HepG2 (cell line): ENCODE results near the gene ACSF3. TPM values are rescaled to one million over a fixed set of nuclear protein-coding genes. Genes with fewer than 3 reads are reported as not detected.
A peak's percentile ranks its signal among the peaks of the same experiment; 100 is the strongest.

Experiments used
- AGO1 ChIP-seq: fragments of 200-400 bp; formaldehyde crosslinking; IDR thresholded peaks from 2 replicates; pipeline ENCODE4 v1.6.1; 2017; ENCODE audit warnings: mild to moderate bottlenecking, low read depth, low read length, moderate library complexity; ENCODE audit not compliant: poor library complexity, severe bottlenecking
- HDAC2 ChIP-seq: sonication (generic); formaldehyde crosslinking; IDR thresholded peaks from 2 replicates; pipeline ENCODE4 v1.4.0; 2020; ENCODE audit warnings: missing genetic modification reagents
- KDM5A ChIP-seq: fragments of 200-600 bp; sonication (generic); IDR thresholded peaks from 2 replicates; pipeline ENCODE4 v1.7.0; 2018; ENCODE audit warnings: antibody characterized with exemption, mild to moderate bottlenecking, low read length, borderline replicate concordance
- MED8 ChIP-seq: sonication (generic); formaldehyde crosslinking; IDR thresholded peaks from 2 replicates; pipeline ENCODE4 v1.8.1; 2023; ENCODE audit warnings: mild to moderate bottlenecking, missing genetic modification reagents; ENCODE audit not compliant: insufficient replicate concordance
- NFATC3 ChIP-seq: sonication (generic); formaldehyde crosslinking; IDR thresholded peaks from 2 replicates; pipeline ENCODE4 v1.5.1; 2020; ENCODE audit warnings: mild to moderate bottlenecking, missing genetic modification reagents
- NFKBIZ ChIP-seq: IDR thresholded peaks from 2 replicates; pipeline ENCODE4 v1.6.1; 2018; ENCODE audit warnings: missing genetic modification reagents, missing compliant biosample characterization
- NFRKB ChIP-seq: fragments of 450-650 bp; IDR thresholded peaks from 2 replicates; pipeline ENCODE4 v1.6.1; 2017
- PAX8 ChIP-seq: sonication (generic); formaldehyde crosslinking; IDR thresholded peaks from 2 replicates; pipeline ENCODE4 v1.8.0; 2022; ENCODE audit warnings: mild to moderate bottlenecking, missing genetic modification reagents, borderline replicate concordance
- ZBTB3 ChIP-seq: sonication (generic); formaldehyde crosslinking; IDR thresholded peaks from 2 replicates; pipeline ENCODE4 v1.4.0; 2020; ENCODE audit warnings: low read depth, mild to moderate bottlenecking, moderate library complexity, missing genetic modification reagents, borderline replicate concordance
- ZNF3 ChIP-seq: IDR thresholded peaks from 2 replicates; pipeline ENCODE4 v1.7.0; 2017; ENCODE audit warnings: inconsistent platforms
- ZNF335 ChIP-seq: sonication (generic); formaldehyde crosslinking; IDR thresholded peaks from 2 replicates; pipeline ENCODE4 v1.4.0; 2020; ENCODE audit warnings: missing genetic modification reagents
- ZNF446 ChIP-seq: sonication (generic); formaldehyde crosslinking; IDR thresholded peaks from 2 replicates; pipeline ENCODE4 v1.5.0; 2020; ENCODE audit warnings: mild to moderate bottlenecking, missing genetic modification reagents
- ZNF569 ChIP-seq: sonication (generic); formaldehyde crosslinking; IDR thresholded peaks from 2 replicates; pipeline ENCODE4 v1.5.0; 2020; ENCODE audit warnings: mild to moderate bottlenecking, missing genetic modification reagents, moderate library complexity, borderline replicate concordance
- ZNF761 ChIP-seq: sonication (generic); formaldehyde crosslinking; conservative IDR thresholded peaks from 2 replicates; pipeline ENCODE4 v1.4.0; 2020; ENCODE audit warnings: mild to moderate bottlenecking, missing genetic modification reagents
- ZNF772 ChIP-seq: sonication (generic); formaldehyde crosslinking; IDR thresholded peaks from 2 replicates; pipeline ENCODE4 v1.5.0; 2020; ENCODE audit warnings: mild to moderate bottlenecking, missing genetic modification reagents
- ZNF83 ChIP-seq: sonication (generic); formaldehyde crosslinking; IDR thresholded peaks from 2 replicates; pipeline ENCODE4 v1.4.0; 2020; ENCODE audit warnings: missing genetic modification reagents, mild to moderate bottlenecking, borderline replicate concordance
- ZSCAN12 ChIP-seq: sonication (generic); formaldehyde crosslinking; IDR thresholded peaks from 2 replicates; pipeline ENCODE4 v1.9.0; 2021; ENCODE audit warnings: mild to moderate bottlenecking, missing genetic modification reagents
- polyA plus RNA-seq, 8 experiments: library from polyadenylated mRNA; depleted of rRNA in 3 of 8; stranded (reverse) in 7 of 8; unstranded in 1 of 8; fragments of >200 nt; fragmentation: Illumina TruSeq in 4 of 8; extraction: Trizol in 4 of 8; gene quantifications; 2 replicates each; pipeline versions ENCODE4 v1.2.1 to v1.2.3, GENCODE V29; 2011 to 2016; ENCODE audit warnings: low read depth in 4 of 8, missing spikeins in 1 of 8, mixed read lengths in 1 of 8; ENCODE audit not compliant: insufficient read depth in 1 of 8
- total RNA-seq, 5 experiments: library from RNA; depleted of rRNA; stranded (reverse); fragments of >200 nt; fragmentation: Illumina TruSeq; extraction: Trizol; gene quantifications; 2 replicates each; pipeline ENCODE4 v1.2.3, GENCODE V29; 2016; ENCODE audit warnings: low read depth in 1 of 5
- TF ChIP-seq, protein P1 (sequence below): sonication (generic); formaldehyde crosslinking; conservative IDR thresholded peaks from 2 replicates; pipeline ENCODE4 v1.8.0; 2022; ENCODE audit warnings: mild to moderate bottlenecking, moderate library complexity, missing genetic modification reagents
- TF ChIP-seq, protein P2 (sequence below): sonication (generic); formaldehyde crosslinking; conservative IDR thresholded peaks from 2 replicates; pipeline ENCODE4 v1.5.0; 2020; ENCODE audit warnings: missing genetic modification reagents
- TF ChIP-seq, protein P3 (sequence below): sonication (generic); formaldehyde crosslinking; IDR thresholded peaks from 2 replicates; pipeline ENCODE4 v1.4.0; 2020; ENCODE audit warnings: missing genetic modification reagents
- TF ChIP-seq, protein P4 (sequence below): sonication (generic); IDR thresholded peaks from 2 replicates; pipeline ENCODE4 v1.6.1; 2016; ENCODE audit warnings: low read depth, borderline replicate concordance

Gene ACSF3
- total and polyA plus RNA-seq, 2 of the 13 experiments (the other 11 are each of a cell fraction or from before 2014, with no cell fraction given): 14.9 to 30.6 TPM

DNA sequence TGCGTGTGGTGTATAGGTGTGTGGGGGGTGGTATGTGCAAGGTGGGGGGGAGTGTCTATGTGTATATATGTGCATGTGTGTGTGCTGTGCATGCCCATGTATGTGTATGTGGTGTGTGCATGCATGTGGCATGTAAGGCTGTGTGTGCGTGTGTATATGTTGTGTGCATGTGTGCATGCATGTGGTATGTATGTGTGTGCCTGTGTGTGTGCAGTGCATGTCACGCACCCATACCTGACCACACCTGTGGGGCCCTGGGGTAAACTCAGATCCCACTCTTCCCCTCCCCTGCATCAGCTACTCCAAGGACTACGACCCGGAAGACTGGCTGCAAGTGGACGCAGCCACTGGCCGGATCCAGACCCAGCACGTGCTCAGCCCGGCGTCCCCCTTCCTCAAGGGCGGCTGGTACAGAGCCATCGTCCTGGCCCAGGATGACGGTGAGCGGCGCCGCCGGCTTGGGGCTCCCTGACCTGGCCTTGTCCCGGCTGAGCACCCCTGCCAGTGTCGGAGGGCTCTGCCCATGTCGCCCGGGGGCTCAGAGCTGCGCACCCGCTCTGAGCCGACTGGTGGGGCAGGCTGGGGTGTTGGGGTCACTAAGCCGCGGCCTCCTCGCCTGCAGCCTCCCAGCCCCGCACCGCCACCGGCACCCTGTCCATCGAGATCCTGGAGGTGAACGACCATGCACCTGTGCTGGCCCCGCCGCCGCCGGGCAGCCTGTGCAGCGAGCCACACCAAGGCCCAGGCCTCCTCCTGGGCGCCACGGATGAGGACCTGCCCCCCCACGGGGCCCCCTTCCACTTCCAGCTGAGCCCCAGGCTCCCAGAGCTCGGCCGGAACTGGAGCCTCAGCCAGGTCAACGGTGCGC is 97.6 kb downstream of the ACSF3 start (continued):
- TF ChIP-seq, protein P1, sequence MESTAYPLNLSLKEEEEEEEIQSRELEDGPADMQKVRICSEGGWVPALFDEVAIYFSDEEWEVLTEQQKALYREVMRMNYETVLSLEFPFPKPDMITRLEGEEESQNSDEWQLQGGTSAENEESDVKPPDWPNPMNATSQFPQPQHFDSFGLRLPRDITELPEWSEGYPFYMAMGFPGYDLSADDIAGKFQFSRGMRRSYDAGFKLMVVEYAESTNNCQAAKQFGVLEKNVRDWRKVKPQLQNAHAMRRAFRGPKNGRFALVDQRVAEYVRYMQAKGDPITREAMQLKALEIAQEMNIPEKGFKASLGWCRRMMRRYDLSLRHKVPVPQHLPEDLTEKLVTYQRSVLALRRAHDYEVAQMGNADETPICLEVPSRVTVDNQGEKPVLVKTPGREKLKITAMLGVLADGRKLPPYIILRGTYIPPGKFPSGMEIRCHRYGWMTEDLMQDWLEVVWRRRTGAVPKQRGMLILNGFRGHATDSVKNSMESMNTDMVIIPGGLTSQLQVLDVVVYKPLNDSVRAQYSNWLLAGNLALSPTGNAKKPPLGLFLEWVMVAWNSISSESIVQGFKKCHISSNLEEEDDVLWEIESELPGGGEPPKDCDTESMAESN (CRISPR knock-in tag): no peak
- TF ChIP-seq ZBTB3 (CRISPR knock-in tag) (no peak), MED8 (CRISPR knock-in tag) (no peak), ZNF446 (CRISPR knock-in tag) (peak; percentile 77; the same call in 1 of the 2 replicates), ZSCAN12 (no peak), ZNF83 (CRISPR knock-in tag) (peak; percentile 78; the same call in 1 of the 2 replicates), ZNF335 (CRISPR knock-in tag) (0 out of 2 replicates have a peak, but pooled peaks have one; percentile 12), NFKBIZ (CRISPR knock-in tag) (no peak), KDM5A (no peak), ZNF761 (no peak; the same call in 1 of the 2 replicates), NFRKB (no peak), PAX8 (CRISPR knock-in tag) (no peak), HDAC2 (CRISPR knock-in tag) (peak; percentile 78; the same call in 1 of the 2 replicates), AGO1 (no peak), ZNF772 (CRISPR knock-in tag) (peak; percentile 87), ZNF3 (CRISPR knock-in tag) (no peak), ZNF569 (CRISPR knock-in tag) (no peak), NFATC3 (no peak)
- TF ChIP-seq, protein P2, sequence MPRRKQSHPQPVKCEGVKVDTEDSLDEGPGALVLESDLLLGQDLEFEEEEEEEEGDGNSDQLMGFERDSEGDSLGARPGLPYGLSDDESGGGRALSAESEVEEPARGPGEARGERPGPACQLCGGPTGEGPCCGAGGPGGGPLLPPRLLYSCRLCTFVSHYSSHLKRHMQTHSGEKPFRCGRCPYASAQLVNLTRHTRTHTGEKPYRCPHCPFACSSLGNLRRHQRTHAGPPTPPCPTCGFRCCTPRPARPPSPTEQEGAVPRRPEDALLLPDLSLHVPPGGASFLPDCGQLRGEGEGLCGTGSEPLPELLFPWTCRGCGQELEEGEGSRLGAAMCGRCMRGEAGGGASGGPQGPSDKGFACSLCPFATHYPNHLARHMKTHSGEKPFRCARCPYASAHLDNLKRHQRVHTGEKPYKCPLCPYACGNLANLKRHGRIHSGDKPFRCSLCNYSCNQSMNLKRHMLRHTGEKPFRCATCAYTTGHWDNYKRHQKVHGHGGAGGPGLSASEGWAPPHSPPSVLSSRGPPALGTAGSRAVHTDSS (CRISPR knock-in tag): no peak; the same call in 1 of the 2 replicates
- TF ChIP-seq, protein P3, sequence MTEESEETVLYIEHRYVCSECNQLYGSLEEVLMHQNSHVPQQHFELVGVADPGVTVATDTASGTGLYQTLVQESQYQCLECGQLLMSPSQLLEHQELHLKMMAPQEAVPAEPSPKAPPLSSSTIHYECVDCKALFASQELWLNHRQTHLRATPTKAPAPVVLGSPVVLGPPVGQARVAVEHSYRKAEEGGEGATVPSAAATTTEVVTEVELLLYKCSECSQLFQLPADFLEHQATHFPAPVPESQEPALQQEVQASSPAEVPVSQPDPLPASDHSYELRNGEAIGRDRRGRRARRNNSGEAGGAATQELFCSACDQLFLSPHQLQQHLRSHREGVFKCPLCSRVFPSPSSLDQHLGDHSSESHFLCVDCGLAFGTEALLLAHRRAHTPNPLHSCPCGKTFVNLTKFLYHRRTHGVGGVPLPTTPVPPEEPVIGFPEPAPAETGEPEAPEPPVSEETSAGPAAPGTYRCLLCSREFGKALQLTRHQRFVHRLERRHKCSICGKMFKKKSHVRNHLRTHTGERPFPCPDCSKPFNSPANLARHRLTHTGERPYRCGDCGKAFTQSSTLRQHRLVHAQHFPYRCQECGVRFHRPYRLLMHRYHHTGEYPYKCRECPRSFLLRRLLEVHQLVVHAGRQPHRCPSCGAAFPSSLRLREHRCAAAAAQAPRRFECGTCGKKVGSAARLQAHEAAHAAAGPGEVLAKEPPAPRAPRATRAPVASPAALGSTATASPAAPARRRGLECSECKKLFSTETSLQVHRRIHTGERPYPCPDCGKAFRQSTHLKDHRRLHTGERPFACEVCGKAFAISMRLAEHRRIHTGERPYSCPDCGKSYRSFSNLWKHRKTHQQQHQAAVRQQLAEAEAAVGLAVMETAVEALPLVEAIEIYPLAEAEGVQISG: 0 out of 2 replicates have a peak, but pooled peaks have one; percentile 51
- TF ChIP-seq, protein P4, sequence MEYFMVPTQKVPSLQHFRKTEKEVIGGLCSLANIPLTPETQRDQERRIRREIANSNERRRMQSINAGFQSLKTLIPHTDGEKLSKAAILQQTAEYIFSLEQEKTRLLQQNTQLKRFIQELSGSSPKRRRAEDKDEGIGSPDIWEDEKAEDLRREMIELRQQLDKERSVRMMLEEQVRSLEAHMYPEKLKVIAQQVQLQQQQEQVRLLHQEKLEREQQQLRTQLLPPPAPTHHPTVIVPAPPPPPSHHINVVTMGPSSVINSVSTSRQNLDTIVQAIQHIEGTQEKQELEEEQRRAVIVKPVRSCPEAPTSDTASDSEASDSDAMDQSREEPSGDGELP: peak; percentile 54; the same call in 1 of the 2 replicates
